Right lobe of liver (tissue), 4 donors: ENCODE data around the gene C6orf89.

Experiments
- POLR2A ChIP-seq: fragments of 450-650 bp; IDR thresholded peaks from one replicate; pipeline ENCODE4 v1.6.1; 2017; ENCODE audit warnings: antibody characterized with exemption, mild to moderate bottlenecking
- TF ChIP-seq, protein P1 (sequence below), 4 donors: fragments of 200-600 bp in 3 of 4; fragments of 450-650 bp in 1 of 4; IDR thresholded peaks; one replicate each; pipeline versions ENCODE4 v1.5.1 to v1.8.0; 2016 to 2022; ENCODE audit warnings: antibody characterized with exemption in 4 of 4, mild to moderate bottlenecking in 2 of 4
- donor health status: DM: no; HTN: no; CAD: no.
- donor health status: DM: no; HTN: no; CAD: no.
- donor health status: DM: no; HTN: yes; CAD: no.

DNA sequence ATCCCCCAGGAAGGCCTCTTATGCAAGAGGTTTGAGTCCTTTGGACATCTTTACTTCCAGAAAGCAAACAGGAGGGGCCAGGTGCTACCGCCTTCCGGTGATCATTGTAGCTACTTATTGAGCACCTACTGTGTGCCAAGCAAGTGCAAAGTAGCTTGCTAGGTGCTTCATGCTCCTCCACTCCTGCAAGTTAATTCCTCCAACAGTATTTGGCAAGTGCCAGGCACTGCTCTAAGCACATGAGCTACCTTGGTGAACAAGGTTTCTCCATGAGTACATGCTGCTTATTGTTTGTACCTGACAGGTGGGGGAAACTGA is 48.8 kb upstream of the C6orf89 start:
- TF ChIP-seq POLR2A: no peak
- TF ChIP-seq, protein P1, sequence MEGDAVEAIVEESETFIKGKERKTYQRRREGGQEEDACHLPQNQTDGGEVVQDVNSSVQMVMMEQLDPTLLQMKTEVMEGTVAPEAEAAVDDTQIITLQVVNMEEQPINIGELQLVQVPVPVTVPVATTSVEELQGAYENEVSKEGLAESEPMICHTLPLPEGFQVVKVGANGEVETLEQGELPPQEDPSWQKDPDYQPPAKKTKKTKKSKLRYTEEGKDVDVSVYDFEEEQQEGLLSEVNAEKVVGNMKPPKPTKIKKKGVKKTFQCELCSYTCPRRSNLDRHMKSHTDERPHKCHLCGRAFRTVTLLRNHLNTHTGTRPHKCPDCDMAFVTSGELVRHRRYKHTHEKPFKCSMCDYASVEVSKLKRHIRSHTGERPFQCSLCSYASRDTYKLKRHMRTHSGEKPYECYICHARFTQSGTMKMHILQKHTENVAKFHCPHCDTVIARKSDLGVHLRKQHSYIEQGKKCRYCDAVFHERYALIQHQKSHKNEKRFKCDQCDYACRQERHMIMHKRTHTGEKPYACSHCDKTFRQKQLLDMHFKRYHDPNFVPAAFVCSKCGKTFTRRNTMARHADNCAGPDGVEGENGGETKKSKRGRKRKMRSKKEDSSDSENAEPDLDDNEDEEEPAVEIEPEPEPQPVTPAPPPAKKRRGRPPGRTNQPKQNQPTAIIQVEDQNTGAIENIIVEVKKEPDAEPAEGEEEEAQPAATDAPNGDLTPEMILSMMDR (IDR thresholded peaks at IDR 0.05): no peak
